Neural cell (in vitro differentiated cells): Measurements from ENCODE around the gene DHCR24. TPM values are rescaled to one million over a fixed set of nuclear protein-coding genes. Genes with fewer than 3 reads are reported as not detected.

Experiments used
- H2AFZ ChIP-seq: fragments of 200-600, 300-800 bp; sonication (generic), shearing (Covaris generic); 2 replicates; pipeline ENCODE4 v1.6.0; 2014; ENCODE audit warnings: low read depth, mild to moderate bottlenecking, antibody characterized with exemption, low read length, moderate library complexity
- H3F3A ChIP-seq: fragments of 200-600 bp; shearing (Covaris generic); 2 replicates; pipeline ENCODE4 v1.6.1; 2016; ENCODE audit warnings: mild to moderate bottlenecking, moderate library complexity, mixed read lengths, antibody characterized with exemption, low read length; ENCODE audit not compliant: insufficient read depth, poor library complexity, severe bottlenecking
- H3K27ac ChIP-seq: fragments of 200-600, 300-800 bp; sonication (generic), shearing (Covaris generic); 2 replicates; pipeline ENCODE4 v1.5.1; 2014; ENCODE audit warnings: mild to moderate bottlenecking, low read length, moderate library complexity
- H3K27me3 ChIP-seq: fragments of 300-800, 200-600 bp; sonication (generic), shearing (Covaris generic); 2 replicates; pipeline ENCODE4 v1.6.0; 2014; ENCODE audit warnings: mild to moderate bottlenecking, low read depth, low read length, moderate library complexity; ENCODE audit not compliant: insufficient read depth
- H3K36me3 ChIP-seq: fragments of 300-800, 200-600 bp; sonication (generic), shearing (Covaris generic); 2 replicates; pipeline ENCODE4 v1.5.1; 2014; ENCODE audit warnings: mild to moderate bottlenecking, antibody characterized with exemption, low read length, moderate library complexity; ENCODE audit not compliant: insufficient read depth
- H3K4me2 ChIP-seq: fragments of 300-800, 200-600 bp; sonication (generic), shearing (Covaris generic); 2 replicates; pipeline ENCODE4 v1.6.0; 2014; ENCODE audit warnings: mild to moderate bottlenecking, low read length
- H3K4me3 ChIP-seq: fragments of 300-800, 200-600 bp; sonication (generic), shearing (Covaris generic); 2 replicates; pipeline ENCODE4 v1.5.1; 2014; ENCODE audit warnings: mild to moderate bottlenecking, low read length, moderate library complexity
- H3K79me2 ChIP-seq: fragments of 200-600 bp; shearing (Covaris generic); replicated peaks from 2 replicates; pipeline ENCODE4 v1.6.0; 2014; ENCODE audit warnings: mild to moderate bottlenecking, low read length, moderate library complexity; ENCODE audit not compliant: insufficient read depth
- H3K9ac ChIP-seq: fragments of 300-800, 200-600 bp; sonication (generic), shearing (Covaris generic); 2 replicates; pipeline ENCODE4 v1.6.1; 2016; ENCODE audit warnings: mild to moderate bottlenecking, low read length, mixed read lengths
- H3K9me2 ChIP-seq: fragments of 200-600 bp; shearing (Covaris generic); 2 replicates; pipeline ENCODE4 v1.6.1; 2016; ENCODE audit warnings: mild to moderate bottlenecking, low read length, mixed read lengths; ENCODE audit not compliant: insufficient read depth
- H3K9me3 ChIP-seq: fragments of 200-600, 300-800 bp; sonication (generic), shearing (Covaris generic); 2 replicates; pipeline ENCODE4 v1.6.1; 2016; ENCODE audit warnings: mild to moderate bottlenecking, mixed run types, low read length, moderate library complexity, mixed read lengths
- H4K20me1 ChIP-seq: fragments of 200-600 bp; shearing (Covaris generic); 2 replicates; pipeline ENCODE4 v1.6.1; 2016; ENCODE audit warnings: mild to moderate bottlenecking, mixed run types; ENCODE audit not compliant: insufficient read depth
- EP300 ChIP-seq: fragments of 450-650 bp; conservative IDR thresholded peaks from 2 replicates; pipeline ENCODE4 v1.6.1; 2014; ENCODE audit warnings: antibody characterized with exemption, mild to moderate bottlenecking, moderate library complexity; ENCODE audit not compliant: poor library complexity, severe bottlenecking
- EZH2 ChIP-seq: fragments of 200-600, 300-800 bp; shearing (Covaris generic), sonication (generic); IDR thresholded peaks from 2 replicates; pipeline ENCODE4 v1.6.1; 2014; ENCODE audit warnings: antibody characterized with exemption, low read length, borderline replicate concordance, mild to moderate bottlenecking; ENCODE audit not compliant: insufficient read depth, poor library complexity, severe bottlenecking
- MXI1 ChIP-seq: fragments of 450-650 bp; conservative IDR thresholded peaks from 2 replicates; pipeline ENCODE4 v1.6.1; 2014; ENCODE audit warnings: antibody characterized with exemption, mild to moderate bottlenecking; ENCODE audit not compliant: poor library complexity, severe bottlenecking
- POLR2AphosphoS5 ChIP-seq: IDR thresholded peaks from 2 replicates; pipeline ENCODE4 v1.6.1; 2012
- RAD21 ChIP-seq: fragments of 450-650 bp; conservative IDR thresholded peaks from 2 replicates; pipeline ENCODE4 v1.6.1; 2014; ENCODE audit warnings: antibody characterized with exemption, mild to moderate bottlenecking, moderate library complexity
- SMC3 ChIP-seq: fragments of 450-650 bp; conservative IDR thresholded peaks from 2 replicates; pipeline ENCODE4 v1.6.1; 2014; ENCODE audit warnings: antibody characterized with exemption, mild to moderate bottlenecking, moderate library complexity; ENCODE audit not compliant: poor library complexity
- TAF1 ChIP-seq: IDR thresholded peaks from 2 replicates; pipeline ENCODE4 v1.6.1; 2012; ENCODE audit warnings: low read depth
- polyA plus RNA-seq: library from polyadenylated mRNA; depleted of rRNA; stranded (reverse); fragments of >200 nt; gene quantifications from 2 replicates; pipeline ENCODE4 v1.2.3, GENCODE V29; 2014
- TF ChIP-seq, protein P1 (sequence below): fragments of 450-650 bp; IDR thresholded peaks from 2 replicates; pipeline ENCODE4 v1.5.1; 2014; ENCODE audit warnings: antibody characterized with exemption, mild to moderate bottlenecking, moderate library complexity; ENCODE audit not compliant: poor library complexity, severe bottlenecking
- TF ChIP-seq, protein P2 (sequence below): IDR thresholded peaks from 2 replicates; pipeline ENCODE4 v1.6.1; 2012; ENCODE audit warnings: borderline replicate concordance

DHCR24 gene
- polyA plus RNA-seq, 1 donor from 2014 or later = 91.3 TPM

DNA sequence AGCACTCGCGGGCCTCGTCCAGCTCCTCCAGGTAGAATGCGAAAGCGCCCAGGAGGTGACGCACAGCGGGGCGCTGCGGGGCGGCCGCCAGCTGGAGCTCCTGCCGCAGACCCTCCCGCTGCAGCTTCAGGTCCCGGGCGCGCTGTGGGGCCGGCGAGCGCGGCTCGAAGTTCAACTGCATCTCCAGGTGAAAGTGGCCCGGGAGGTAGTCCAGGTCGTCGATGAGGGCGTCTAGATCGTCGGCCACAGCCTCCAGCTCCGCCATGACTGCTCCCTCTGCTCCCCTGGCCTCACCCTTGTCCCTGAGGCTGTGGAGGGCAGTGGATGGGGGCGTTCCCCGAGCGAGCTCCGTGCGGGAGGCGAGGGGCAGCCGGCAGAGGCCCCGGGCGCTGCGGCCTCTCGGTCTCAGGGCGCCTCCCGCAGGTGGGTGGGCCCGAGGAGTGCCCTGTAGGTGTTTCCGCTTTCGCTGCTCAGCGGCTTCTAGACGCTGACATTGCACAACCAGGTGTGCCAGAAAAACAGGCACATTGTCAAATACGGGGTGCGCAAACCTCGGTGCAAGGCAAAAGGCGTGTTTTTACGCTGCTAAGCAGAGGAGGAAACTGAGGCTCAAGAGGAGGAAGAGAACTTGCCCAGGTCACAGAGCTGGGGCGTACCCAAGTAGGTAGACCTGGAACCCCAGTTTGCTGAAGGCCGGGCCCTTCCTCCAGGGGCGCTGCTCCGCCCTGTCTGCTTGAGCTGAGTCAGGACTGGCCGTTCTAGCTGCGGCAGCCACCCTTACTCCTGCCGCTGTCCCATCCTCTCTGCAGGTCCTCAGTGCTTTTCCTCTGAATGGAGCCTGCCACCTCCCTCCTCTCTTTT lies 85.9 kb downstream of the DHCR24 start, which contains the start of gene TTC22:
TSS of gene TTC22 (minus strand) at position 425 of the 861 bp plus-strand sequence. CDS start at position 265, 160 bp downstream.
- Histone ChIP-seq H4K20me1 (no peaks in the 10 kb centered on the region), H3K79me2 (no peaks in the 10 kb centered on the region), H3K4me3 (no peak within 1 kb of the TSS), H3K9ac (no peak within 1 kb of the TSS), H3K9me3 (no peaks in the 10 kb centered on the region), H3K27me3 (no peaks in the 10 kb centered on the region), H2AFZ (no peak within 1 kb of the TSS), H3K4me2 (no peak within 1 kb of the TSS), H3K36me3 (no peaks in the 10 kb centered on the region), H3K9me2 (no peaks in the 10 kb centered on the region), H3F3A (no peaks in the 10 kb centered on the region), H3K27ac (no peak within 1 kb of the TSS)
- TF ChIP-seq SMC3 = no peak
- no peak for TF ChIP-seq POLR2AphosphoS5
- TF ChIP-seq, protein P1, sequence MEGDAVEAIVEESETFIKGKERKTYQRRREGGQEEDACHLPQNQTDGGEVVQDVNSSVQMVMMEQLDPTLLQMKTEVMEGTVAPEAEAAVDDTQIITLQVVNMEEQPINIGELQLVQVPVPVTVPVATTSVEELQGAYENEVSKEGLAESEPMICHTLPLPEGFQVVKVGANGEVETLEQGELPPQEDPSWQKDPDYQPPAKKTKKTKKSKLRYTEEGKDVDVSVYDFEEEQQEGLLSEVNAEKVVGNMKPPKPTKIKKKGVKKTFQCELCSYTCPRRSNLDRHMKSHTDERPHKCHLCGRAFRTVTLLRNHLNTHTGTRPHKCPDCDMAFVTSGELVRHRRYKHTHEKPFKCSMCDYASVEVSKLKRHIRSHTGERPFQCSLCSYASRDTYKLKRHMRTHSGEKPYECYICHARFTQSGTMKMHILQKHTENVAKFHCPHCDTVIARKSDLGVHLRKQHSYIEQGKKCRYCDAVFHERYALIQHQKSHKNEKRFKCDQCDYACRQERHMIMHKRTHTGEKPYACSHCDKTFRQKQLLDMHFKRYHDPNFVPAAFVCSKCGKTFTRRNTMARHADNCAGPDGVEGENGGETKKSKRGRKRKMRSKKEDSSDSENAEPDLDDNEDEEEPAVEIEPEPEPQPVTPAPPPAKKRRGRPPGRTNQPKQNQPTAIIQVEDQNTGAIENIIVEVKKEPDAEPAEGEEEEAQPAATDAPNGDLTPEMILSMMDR = no peak
- TF ChIP-seq, protein P2, sequence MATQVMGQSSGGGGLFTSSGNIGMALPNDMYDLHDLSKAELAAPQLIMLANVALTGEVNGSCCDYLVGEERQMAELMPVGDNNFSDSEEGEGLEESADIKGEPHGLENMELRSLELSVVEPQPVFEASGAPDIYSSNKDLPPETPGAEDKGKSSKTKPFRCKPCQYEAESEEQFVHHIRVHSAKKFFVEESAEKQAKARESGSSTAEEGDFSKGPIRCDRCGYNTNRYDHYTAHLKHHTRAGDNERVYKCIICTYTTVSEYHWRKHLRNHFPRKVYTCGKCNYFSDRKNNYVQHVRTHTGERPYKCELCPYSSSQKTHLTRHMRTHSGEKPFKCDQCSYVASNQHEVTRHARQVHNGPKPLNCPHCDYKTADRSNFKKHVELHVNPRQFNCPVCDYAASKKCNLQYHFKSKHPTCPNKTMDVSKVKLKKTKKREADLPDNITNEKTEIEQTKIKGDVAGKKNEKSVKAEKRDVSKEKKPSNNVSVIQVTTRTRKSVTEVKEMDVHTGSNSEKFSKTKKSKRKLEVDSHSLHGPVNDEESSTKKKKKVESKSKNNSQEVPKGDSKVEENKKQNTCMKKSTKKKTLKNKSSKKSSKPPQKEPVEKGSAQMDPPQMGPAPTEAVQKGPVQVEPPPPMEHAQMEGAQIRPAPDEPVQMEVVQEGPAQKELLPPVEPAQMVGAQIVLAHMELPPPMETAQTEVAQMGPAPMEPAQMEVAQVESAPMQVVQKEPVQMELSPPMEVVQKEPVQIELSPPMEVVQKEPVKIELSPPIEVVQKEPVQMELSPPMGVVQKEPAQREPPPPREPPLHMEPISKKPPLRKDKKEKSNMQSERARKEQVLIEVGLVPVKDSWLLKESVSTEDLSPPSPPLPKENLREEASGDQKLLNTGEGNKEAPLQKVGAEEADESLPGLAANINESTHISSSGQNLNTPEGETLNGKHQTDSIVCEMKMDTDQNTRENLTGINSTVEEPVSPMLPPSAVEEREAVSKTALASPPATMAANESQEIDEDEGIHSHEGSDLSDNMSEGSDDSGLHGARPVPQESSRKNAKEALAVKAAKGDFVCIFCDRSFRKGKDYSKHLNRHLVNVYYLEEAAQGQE = no peak
- TF ChIP-seq RAD21 = no peak
- no peak for TF ChIP-seq TAF1
- TF ChIP-seq EP300 = no peak
- TF ChIP-seq MXI1 = no peak
- TF ChIP-seq EZH2 = no peak

DNA sequence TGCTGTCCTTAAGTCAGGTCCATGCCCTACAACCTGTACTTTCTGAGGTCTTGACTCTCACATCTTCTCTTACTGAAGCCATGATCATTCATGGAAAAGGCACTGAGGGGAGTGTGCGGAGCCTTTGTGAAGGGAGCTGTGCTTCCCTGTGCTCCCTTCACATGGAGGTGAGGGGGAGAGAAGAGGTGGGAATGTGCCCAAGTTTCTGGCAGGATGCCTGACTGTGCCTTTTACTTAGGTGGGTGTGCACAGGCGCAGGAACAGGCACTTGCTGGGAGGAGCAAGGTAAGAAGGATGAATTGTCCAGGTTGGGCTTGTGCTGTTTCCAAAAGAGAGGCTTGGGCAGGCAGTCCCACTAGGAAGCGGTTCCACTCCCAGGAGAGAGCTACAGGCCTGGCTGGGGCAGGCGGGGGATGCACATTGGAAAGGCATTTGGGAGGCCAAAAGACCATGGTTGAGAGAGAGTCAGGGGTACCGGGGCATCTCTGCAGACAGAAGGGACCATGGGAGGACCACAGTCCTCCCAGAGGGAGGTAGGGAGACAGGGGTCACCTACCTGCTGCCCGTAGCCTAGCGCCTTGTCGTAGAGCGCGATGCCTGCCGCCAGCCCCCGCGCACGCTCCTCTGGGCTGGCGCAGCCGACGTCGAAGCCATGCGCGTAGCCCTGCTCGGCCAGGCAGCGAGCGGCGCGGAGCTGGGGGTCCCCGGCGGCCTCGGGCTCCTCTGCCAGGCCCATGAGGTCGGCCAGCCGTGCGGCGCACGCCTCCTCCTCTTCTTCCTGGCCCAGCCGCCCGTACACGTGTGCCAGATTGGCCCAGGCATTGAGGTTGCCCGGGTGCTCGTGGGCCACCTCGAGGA lies 86.7 kb downstream of the DHCR24 start:
- Histone ChIP-seq H3K9ac (no peak overlapping the region), H4K20me1 (no peaks in the 10 kb centered on the region), H3K9me2 (no peaks in the 10 kb centered on the region), H2AFZ (no peak overlapping the region), H3F3A (no peaks in the 10 kb centered on the region), H3K79me2 (no peaks in the 10 kb centered on the region), H3K4me2 (no peak overlapping the region), H3K4me3 (no peak overlapping the region), H3K27ac (no peak overlapping the region), H3K9me3 (no peaks in the 10 kb centered on the region), H3K36me3 (no peaks in the 10 kb centered on the region), H3K27me3 (no peaks in the 10 kb centered on the region)
- no peak for TF ChIP-seq EP300
- no peak for TF ChIP-seq EZH2
- TF ChIP-seq MXI1 = no peak
- TF ChIP-seq, protein P1 = no peak
- TF ChIP-seq RAD21 = no peak
- TF ChIP-seq, protein P2 = no peak
- TF ChIP-seq SMC3 = no peak
- no peak for TF ChIP-seq TAF1
- TF ChIP-seq POLR2AphosphoS5 = no peak
